GM12875 (cell line): ENCODE measurements around the gene ADCYAP1R1.
A peak's percentile ranks its signal among the peaks of the same experiment; 100 is the strongest.

Experiments used
- H3K4me3 ChIP-seq: one replicate; pipeline ENCODE4 v1.5.1; 2011; ENCODE audit warnings: low read depth, low read length, control low read depth
- CTCF ChIP-seq: IDR thresholded peaks from 2 replicates; pipeline ENCODE4 v1.5.1; 2011; ENCODE audit warnings: low read depth, mild to moderate bottlenecking, control low read depth, inconsistent platforms, low read length, moderate library complexity, borderline replicate concordance; ENCODE audit not compliant: insufficient read depth

ADCYAP1R1 gene

DNA sequence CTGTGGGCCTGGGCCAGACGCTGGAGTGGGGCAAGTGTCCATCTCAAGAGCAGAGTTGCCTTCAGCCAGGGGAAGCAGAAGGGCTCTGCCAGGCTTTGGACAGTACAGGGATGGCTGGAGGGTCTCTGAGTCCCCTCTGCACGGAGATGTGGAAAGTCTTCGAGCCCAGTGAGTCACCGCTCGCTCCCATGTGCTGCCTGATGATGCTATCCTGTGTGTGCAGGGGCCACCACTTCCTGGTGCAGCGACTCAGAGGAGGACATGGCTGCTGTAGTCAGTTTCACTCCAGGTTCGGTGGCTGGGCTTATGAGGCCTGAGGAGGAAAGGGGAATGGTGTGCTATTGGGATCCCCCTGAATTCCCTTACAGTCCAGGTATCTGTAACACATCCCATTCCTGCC lies 6.0 kb downstream of the ADCYAP1R1 start:
- no peak for TF ChIP-seq CTCF

DNA sequence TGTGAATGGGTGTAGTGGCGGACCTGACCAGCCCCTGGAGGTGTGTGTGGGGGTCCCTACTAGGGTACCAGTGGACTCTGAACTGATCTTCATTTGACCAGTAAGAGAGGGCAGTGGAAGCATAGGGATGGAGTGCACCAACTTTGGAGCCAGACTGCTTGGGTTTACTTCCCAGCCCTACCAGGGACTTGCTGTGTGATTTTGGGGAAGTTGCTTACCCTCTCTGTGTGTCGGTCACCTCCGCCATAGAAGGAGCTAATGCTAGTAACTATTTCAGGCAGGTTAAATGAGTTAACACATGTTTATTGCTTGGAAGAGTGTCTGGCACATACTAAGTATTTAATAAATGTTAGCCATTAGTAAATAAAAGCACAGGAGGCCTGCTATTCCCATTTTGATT lies 6.6 kb downstream of the ADCYAP1R1 start:
- H3K4me3 ChIP-seq = no peak overlapping the region
- no peak for TF ChIP-seq CTCF

More for the DNA sequence above, 6.0 kb downstream of the ADCYAP1R1 start:
- no peak overlapping the region for H3K4me3 ChIP-seq

DNA sequence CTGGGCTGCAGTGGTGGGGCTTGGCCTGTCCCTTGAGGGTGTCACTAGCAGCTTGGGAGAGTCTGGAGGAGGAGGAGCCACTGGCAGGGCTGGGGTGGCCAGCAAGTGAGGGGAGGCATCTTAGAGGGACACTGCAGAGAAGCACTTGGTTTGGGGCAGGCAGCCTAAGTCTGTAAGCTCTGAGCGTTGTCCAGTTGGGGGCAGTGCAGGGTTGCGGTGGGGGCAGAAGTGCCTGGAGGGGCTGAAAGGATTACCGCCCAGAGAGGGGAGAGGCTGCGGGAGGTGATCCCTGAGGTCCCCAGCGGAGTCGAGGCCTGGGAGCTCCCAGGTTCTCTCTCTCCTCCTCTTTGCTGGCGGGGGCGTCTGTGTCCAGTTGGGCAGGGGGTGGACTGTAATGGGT lies 7.4 kb downstream of the ADCYAP1R1 start:
- no peak for TF ChIP-seq CTCF
- no peak overlapping the region for H3K4me3 ChIP-seq

DNA sequence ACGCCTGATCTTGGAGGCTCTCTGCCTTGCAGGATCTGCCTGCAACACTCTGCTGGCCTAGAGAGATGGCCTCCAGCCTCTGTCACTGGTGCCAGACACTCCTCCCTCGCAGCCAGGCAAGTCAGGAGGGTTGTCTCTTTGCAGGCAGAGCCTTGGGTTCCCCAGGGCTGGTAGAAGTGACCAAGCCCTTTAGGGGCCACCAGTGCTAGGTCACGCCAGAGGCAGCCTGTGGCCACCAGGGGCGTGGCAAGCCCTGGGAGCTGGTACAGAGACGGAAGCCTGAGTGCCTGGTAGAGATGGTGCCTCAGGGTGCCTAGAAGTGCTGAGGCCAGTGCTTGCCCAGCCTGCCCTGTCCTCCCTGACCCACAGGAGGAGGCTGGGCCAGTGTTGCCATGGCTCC lies 9.1 kb downstream of the ADCYAP1R1 start:
- no peak overlapping the region for H3K4me3 ChIP-seq
- peak; percentile 37; the same call in 1 of the 2 replicates for TF ChIP-seq CTCF

DNA sequence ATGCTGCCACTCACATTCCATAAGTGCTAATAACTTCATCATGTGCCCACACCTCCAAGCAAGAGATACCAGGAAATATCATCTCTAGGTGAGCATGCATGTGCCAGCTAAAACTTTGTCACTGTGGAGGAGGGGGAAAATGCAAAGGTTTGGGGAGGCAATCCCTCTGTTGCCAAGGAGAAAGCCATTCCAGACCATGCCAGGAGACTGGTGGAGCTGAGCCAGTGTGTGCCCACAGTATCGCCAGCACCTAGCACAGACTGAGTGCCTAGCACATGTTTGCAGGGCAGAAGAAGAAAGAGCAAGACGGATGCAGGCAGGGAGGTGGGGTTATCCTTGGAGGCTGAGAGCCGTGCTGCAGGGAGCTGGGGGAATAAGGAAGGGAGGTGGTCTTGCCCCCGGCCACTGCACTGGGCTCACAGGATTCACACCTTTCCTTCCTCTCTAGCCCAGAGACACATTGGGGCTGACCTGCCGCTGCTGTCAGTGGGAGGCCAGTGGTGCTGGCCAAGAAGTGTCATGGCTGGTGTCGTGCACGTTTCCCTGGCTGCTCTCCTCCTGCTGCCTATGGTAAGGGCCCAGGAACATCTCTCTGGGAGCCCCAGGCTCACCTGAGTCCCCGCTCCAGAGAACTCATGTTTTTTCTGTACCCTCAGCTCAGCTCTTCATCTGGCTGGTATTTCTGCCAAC lies 10.8 kb downstream of the ADCYAP1R1 start:
- H3K4me3 ChIP-seq = no peak overlapping the region
- no peak for TF ChIP-seq CTCF

DNA sequence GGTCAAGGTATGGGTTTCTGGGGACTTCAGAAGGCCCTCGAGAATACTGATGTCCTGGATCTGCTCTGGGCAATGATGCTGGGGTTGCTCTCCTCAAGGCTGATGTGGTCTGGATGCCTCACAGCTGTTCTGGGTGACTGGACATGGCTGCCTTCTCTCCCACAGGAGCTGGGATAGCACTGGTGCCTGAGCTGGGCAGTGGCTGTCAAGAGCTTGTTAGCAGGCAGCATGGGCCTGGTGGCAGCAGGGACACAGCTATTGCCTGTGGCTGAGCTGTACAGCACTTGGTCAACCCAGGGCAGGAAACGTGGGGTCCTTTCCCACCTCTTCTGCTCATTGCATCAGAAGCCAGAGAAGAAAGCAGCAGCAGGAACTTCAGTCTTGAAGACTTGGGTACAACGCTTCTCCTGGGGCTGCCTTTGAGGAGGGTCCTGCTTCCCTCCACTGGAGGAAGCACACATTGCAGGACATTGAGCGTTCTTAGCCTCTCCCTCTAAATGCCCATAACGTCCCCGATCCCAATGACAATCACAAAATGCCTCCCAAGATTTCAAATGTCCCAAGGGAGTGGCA lies 13.0 kb downstream of the ADCYAP1R1 start:
- H3K4me3 ChIP-seq = no peak overlapping the region
- no peak for TF ChIP-seq CTCF

DNA sequence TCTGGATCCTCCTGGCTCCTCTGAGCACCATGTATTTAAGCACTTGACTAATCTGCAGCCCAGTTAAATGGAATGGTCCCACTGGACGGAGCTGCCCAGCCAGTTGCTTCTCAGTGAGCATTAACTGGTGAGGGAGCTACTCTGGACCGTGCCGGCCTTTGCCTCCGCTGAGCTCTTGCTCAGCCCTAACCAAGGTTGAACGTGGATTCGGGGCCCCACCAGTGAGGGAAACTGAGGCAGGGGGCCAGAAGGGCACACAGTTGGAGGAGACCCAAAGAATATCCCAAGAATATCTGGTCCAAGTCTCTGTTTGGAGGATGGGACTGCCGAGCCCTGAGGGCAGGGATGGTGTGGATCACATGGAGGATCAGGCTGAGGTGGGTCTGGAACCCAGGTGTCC lies 13.7 kb downstream of the ADCYAP1R1 start:
- no peak for TF ChIP-seq CTCF
- no peak overlapping the region for H3K4me3 ChIP-seq
